Measurements from ENCODE around the gene GP9.

- TF ChIP-seq CTCF (IDR thresholded peaks at IDR 0.05) (peak in 1 of 12 donors; percentile 3), POLR2A (IDR thresholded peaks at IDR 0.05) (no peak)
These were observed 38.2 kb upstream of the GP9 start for GRCh38 chr3:129022114-129023007.

Measured in heart left ventricle (tissue), 13 donors.